Urothelium cell line (cell line): Measurements from ENCODE around the gene LRP10.
"Not testable (repeated sequence)": the region's sequence is repeated elsewhere in the genome, so short reads cannot be mapped to it uniquely, and the experiment has no call there.

Source experiments
- DNase-seq: peaks from one replicate; pipeline ENCODE4 v3.0.0; 2011; ENCODE audit warnings: low spot score, mixed read lengths
- FAIRE-seq: peaks from 2 replicates; lab custom pipeline; 2011; peaks lifted over from hg19 to GRCh38; lab: Jason Lieb, UNC

LRP10 gene

DNA sequence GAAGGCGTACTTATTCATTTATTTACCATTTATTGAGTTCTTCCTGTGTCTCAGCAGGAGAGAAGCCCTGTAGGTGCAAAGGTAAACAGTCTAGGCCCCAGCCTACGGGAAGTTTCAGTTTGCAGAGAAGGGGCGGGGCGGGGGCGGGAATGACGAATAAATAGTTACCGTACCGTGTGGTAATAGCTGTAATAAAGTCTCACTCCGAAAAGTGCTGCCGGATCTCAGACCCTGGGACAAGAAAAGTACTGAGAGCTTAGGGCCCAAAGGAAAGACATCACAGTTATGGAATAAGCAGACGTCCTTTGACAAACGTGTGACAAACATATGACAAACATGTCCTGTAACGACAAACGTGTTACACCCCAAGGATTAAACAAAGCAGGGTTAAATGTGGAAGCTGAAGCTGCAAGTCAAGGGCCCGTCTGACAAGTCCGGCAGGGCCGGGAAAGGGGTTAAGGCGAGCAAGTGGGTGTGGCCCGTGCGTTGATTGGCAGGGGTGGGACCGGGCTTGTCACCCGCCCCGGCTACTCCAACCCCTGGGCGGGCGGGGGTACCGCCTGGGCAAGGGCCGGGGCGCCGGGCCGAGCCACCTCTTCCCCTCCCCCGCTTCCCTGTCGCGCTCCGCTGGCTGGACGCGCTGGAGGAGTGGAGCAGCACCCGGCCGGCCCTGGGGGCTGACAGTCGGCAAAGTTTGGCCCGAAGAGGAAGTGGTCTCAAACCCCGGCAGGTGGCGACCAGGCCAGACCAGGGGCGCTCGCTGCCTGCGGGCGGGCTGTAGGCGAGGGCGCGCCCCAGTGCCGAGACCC lies at the start of gene LRP10:
TSS of gene LRP10 (plus strand) at position 517 of the 809 bp plus-strand sequence. CDS start 564 bp downstream, outside the sequence.
- FAIRE-seq (no peak), DNase-seq (peak; percentile 87)

- FAIRE-seq, result no peak
- DNase-seq, result no peak
These were observed 49.4 kb upstream of the LRP10 start for GRCh38 chr14:22822016-22822570.

DNA sequence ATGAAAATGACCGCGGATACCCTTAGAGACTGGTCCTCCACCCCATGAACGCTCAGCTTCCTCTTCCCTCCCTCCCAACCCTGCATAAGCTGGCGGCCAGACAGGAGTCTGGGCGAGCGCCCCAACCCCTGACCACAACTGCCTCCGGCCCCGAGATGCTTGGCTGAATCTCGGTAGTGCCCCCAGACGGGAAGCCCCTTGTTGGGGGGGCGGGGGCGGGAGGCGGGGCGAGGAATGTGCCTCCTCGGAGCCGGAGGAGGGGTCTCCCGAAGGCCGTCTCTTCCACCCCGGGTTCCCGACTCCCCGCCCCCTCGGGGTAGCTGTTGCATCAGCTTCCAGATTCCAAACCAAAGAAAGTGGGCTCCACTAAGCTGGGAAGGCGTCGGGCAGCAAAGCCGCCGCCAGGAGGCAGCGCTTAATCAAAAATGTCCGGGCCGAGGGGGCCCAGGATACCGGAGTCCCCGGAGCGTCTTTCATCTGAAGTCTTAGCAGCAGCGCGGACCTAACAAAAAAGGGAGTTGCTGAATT lies 48.9 kb upstream of the LRP10 start:
- DNase-seq (peak; percentile 43), FAIRE-seq (no peak)

DNA sequence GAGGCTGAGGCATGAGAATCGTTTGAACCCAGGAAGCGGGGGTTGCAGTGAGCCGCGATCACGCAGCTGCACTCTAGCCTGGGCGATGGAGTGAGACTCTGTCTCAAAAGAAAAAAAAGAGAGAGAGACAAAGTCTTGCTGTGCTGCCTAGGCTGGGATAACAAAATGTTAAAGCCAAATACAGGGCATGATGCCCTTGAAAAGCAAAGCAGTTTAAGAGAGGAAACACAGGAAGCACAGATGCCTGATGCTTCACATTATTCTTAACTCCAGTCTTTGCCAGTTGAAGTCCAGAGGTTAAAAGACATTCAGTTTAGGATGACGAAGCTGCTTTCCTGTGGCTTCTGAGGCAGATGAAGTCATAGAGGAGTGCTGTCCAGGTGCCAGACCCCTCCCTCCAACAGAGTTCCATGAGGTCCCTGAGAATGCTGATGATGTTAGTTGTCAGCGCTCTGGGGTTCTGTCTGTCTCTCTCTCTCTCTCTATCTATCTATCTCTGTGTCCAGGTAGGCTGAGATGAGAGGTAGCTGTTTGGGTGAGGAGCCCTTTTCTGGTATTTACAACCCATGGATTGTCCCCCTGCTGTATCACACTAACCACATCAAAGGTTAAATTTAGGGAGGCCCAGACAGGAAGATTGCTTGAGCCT lies 46.7 kb upstream of the LRP10 start:
- FAIRE-seq, result no peak

DNA sequence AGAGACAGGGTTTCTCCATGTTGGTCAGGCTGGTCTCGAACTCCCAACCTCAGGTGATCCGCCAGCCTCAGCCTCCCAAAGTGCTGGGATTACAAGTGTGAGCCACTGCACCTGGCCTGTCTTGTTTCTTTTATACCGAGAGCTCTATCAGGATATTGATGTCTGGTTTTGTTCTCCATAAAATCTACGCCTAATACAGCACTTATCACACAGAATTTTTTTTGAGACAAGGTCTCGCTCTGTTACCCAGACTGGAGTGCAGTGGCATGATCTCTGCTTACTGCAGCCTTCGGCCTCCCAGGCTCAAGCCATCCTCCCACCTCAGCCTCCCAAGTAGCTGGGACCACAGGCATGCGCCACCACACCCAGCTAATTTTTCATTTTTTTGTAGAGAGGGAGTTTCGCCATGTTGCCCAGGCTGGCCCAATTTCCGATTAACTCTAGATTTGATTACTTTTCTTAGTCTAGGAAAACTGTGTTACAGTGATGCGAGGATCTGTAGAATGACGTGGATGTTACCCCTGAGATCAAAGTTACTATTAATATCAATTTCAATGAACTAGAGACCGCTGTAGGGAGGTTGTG lies 42.4 kb upstream of the LRP10 start:
- not testable (repeated sequence) for DNase-seq, FAIRE-seq

More for the DNA sequence above, 46.7 kb upstream of the LRP10 start:
- DNase-seq, result peak; percentile 86

DNA sequence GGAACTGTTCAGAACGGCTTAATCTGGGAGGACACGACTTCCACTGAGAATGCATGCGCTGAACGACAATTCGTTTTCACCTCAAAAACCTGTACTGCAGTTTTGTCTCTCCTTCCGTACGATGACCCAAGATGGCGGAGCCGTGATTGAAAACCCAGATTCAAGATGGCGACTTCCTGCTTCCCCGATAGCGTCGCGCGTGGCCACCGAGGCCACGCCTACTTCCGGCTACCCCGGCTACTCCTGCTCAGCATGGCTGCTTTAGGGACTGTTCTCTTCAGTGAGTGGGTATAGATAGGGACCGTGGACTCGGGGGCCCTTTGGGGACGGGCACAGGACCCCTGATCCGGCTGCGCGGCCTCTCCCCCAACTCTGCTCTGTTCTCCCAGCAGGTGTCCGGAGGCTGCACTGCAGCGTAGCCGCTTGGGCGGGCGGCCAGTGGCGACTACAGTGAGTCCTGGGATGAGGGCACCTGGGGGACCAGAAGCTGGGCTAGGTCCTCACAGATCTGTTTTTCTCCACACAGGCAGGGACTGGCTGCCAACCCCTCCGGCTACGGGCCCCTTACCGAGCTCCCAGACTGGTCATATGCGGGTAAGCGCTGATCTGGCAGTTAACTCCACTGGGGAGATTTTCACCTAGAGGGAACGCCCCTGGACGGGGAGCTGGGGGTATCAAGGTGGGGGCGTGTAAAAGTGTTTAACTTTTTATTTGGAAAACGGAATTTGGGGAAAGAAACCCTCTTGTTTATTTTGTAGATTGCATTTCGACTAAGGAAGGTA lies 41.7 kb upstream of the LRP10 start, which contains the start of gene MRPL52:
TSS of gene MRPL52 (plus strand) at position 227 of the 782 bp plus-strand sequence. CDS start at position 253, 26 bp downstream.
- FAIRE-seq, result no peak
- peak; percentile 88 for DNase-seq

- FAIRE-seq (no peak), DNase-seq (no peak)
These were observed 41.0 kb upstream of the LRP10 start for GRCh38 chr14:22830443-22831010.

DNA sequence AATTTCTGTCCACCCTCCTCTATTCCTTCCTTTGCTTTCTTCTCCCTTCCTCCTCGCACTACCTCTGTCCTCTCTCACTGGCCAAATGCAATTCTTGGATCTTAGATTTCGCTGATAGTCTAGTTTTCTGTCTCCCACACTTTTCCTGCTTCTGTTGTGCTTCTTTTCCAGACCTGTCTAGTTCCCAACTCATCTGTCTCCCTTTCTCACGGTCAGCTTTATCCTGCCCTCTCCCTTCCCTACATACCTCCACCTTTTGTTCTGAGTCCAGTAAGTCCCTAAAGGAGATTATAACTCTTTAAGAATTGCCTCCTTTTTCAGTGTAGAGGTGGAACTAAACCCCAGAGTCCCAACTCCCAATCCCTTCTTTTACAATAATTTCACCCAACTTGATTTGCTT lies 36.0 kb upstream of the LRP10 start:
- no peak for FAIRE-seq
- no peak for DNase-seq

DNA sequence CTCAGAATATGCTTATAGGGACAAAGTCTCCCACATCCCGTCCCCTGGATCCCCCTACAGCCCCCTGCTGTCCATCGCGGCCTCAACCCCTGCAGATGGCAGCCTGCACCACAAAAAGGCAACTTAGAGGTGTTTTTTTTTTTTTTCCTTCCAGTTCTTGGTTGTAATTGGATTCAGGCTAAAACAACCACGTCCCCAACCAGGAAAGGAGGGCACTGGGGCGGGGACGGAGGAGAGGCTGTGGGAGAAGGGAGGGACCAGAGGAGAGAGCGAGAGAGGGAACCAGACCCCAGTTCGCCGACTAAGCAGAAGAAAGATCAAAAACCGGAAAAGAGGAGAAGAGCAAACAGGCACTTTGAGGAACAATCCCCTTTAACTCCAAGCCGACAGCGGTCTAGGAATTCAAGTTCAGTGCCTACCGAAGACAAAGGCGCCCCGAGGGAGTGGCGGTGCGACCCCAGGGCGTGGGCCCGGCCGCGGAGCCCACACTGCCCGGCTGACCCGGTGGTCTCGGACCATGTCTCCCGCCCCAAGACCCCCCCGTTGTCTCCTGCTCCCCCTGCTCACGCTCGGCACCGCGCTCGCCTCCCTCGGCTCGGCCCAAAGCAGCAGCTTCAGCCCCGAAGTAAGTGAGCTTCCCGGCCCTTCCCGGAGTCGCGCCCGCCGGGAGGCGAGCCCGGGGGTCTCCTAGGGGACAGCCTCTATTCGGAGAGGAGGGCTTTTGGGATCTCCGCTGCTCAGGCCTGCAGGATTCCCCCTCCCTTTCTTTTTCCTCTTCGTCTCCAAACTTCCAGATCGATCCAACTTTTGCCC lies 35.0 kb upstream of the LRP10 start, which contains the start of gene MMP14:
TSS of gene MMP14 (plus strand) at position 285 of the 813 bp plus-strand sequence. CDS start at position 518, 233 bp downstream.
- DNase-seq (peak; percentile 78), FAIRE-seq (no peak)

DNA sequence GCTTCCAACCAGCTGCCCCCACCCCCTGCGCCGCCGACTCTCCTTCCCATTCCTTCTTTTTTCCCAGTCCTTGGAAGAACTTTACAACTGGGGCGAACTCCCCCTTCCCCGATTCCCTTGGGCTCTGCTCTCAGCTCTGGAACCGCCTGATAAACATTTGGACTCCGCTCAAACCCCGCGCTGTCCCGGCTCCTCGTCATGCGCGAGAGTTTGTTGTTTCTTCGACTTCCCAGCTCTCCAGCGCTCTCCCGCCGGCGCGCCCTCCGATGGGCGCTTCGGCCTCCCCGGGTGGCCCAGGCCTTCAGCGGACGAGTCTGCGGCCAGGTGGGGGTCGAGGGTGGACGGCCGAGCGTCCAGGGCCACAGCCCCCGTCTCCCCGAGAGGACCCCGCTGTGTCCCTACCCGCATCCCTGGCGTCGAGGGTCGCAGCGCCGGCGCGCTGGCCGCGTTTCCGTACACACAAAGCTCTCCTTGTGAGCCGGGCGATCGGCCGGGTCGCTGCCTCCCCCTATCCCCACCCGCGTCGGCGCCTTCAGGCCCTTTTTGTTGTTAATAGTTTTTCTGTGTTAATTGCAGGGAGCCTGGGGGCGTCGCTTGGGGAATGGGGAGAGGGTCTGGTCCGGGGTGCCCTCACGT lies 34.3 kb upstream of the LRP10 start:
- DNase-seq (peak; percentile 72), FAIRE-seq (no peak)

DNA sequence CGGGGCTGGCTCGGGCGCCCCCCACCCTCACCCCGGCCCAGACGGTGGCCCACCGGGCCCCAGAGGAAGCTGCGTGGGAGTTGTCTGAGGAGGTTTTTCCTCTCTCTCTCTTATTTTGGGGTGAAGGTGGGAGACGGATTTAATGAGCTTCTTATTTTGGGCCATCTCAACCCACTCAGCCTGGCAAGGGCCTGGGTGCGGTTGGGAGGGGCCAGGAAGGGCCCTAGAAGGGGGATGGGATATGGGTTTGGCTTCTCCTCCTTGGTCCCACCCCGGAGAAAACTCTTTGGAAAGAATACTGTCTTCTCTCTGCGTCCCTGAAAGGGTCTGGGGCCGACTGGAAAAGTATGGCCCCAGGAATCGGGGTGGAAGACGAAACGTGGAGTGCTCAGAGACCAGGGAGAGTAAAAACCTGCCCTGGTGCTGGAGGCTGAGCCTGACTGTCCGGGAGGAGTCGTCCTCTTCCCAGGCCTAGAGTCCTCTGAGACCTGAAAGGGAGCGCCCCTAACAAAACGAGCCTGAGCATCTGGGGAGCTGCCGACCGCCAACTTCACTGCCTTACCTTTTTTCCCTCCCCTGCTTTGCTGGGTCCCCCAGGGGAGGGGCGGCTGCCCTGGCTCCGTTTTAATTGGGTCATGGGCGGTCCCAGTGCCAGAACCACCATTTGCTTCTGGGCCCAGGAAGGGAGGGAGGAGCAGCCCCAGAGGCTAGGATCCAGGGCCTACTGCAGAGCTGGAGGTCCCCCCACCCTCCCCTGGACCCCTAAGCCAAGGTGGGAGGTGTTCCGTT lies 33.6 kb upstream of the LRP10 start:
- FAIRE-seq (no peak), DNase-seq (peak; percentile 53)

- FAIRE-seq, result no peak
- DNase-seq, result peak; percentile 55
These were observed 32.9 kb upstream of the LRP10 start for GRCh38 chr14:22838631-22839041.

GRCh38 chr14:22839159-22839779 lies 32.3 kb upstream of the LRP10 start:
- FAIRE-seq (no peak), DNase-seq (no peak)

DNA sequence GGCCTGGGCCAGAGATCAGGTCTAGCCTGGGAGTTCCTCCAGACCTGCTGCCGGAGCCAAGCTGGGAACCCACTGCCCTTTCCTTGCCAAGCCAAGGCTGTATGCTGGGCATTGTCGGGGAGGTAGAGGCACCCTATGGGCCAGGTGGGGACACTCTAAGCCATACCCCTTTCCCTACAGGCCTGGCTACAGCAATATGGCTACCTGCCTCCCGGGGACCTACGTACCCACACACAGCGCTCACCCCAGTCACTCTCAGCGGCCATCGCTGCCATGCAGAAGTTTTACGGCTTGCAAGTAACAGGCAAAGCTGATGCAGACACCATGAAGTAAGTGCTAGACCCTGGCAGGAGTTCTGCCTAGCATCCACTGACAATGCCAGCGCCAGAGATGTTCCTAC lies 30.2 kb upstream of the LRP10 start:
- FAIRE-seq, result no peak
- DNase-seq, result no peak

DNA sequence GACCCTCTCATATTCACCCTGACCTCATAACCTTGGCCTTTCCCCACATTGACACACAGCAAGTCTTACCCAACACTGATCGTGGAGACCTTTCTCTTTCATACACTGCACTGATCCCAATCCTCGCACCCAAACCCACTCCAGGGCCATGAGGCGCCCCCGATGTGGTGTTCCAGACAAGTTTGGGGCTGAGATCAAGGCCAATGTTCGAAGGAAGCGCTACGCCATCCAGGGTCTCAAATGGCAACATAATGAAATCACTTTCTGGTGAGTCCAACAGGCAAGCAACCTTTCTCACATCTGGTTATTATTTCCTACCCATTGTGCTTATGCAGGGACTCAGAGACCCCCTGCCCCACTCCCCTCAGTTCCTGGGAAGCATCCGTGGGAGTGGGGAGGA lies 29.8 kb upstream of the LRP10 start:
- no peak for DNase-seq
- no peak for FAIRE-seq

- FAIRE-seq, result no peak
These were observed 29.1 kb upstream of the LRP10 start for GRCh38 chr14:22842211-22843122.

More at GRCh38 chr14:22842211-22843122, 29.1 kb upstream of the LRP10 start:
- no peak for DNase-seq
